Mucosa of gallbladder (tissue), 1 donor: ENCODE results near the gene GARNL3. TPM values are rescaled to one million over a fixed set of nuclear protein-coding genes. Genes with fewer than 3 reads are reported as not detected.

Experiments
- DNase-seq: peaks from one replicate; pipeline ENCODE4 v3.0.0-alpha.2; 2020; ENCODE audit warnings: low spot score
- total RNA-seq: library from RNA; stranded (reverse); gene quantifications from one replicate; pipeline ENCODE4 v1.2.1, GENCODE V29; 2021
- donor health status: DM: no; HTN: no; CAD: no.

GARNL3 gene
- total RNA-seq, 1 donor from 2014 or later: 17.1 TPM

GRCh38 chr9:127277770-127278169 lies 13.2 kb downstream of the GARNL3 start:
- no peak for DNase-seq

- no peak for DNase-seq
These were observed 13.8 kb downstream of the GARNL3 start for GRCh38 chr9:127278372-127278771.

GRCh38 chr9:127279717-127280285 lies 15.2 kb downstream of the GARNL3 start:
- DNase-seq: no peak

- no peak for DNase-seq
These were observed 16.5 kb downstream of the GARNL3 start for GRCh38 chr9:127280880-127281660.

- DNase-seq: no peak
These were observed 17.3 kb downstream of the GARNL3 start for GRCh38 chr9:127281891-127282290.

- no peak for DNase-seq
These were observed 18.0 kb downstream of the GARNL3 start for GRCh38 chr9:127282611-127283010.

- DNase-seq: no peak
These were observed 18.6 kb downstream of the GARNL3 start for GRCh38 chr9:127283135-127283534.

GRCh38 chr9:127283917-127284497 lies 19.4 kb downstream of the GARNL3 start:
- DNase-seq: peak; percentile 25

GRCh38 chr9:127285965-127286364 lies 21.4 kb downstream of the GARNL3 start:
- DNase-seq: no peak

- DNase-seq: no peak
These were observed 26.0 kb downstream of the GARNL3 start for GRCh38 chr9:127290561-127291065.

- DNase-seq: no peak
These were observed 26.7 kb downstream of the GARNL3 start for GRCh38 chr9:127291246-127291778.

GRCh38 chr9:127292415-127292814 lies 27.8 kb downstream of the GARNL3 start:
- DNase-seq: no peak

GRCh38 chr9:127293328-127293727 lies 28.8 kb downstream of the GARNL3 start:
- DNase-seq: no peak

- no peak for DNase-seq
These were observed 29.2 kb downstream of the GARNL3 start for GRCh38 chr9:127293767-127294166.

- no peak for DNase-seq
These were observed 30.4 kb downstream of the GARNL3 start for GRCh38 chr9:127295005-127295404.

GRCh38 chr9:127300886-127301447 lies 36.4 kb downstream of the GARNL3 start:
- DNase-seq: no peak

GRCh38 chr9:127303830-127304229 lies 39.3 kb downstream of the GARNL3 start:
- no peak for DNase-seq

- no peak for DNase-seq
These were observed 40.7 kb downstream of the GARNL3 start for GRCh38 chr9:127305206-127305837.

GRCh38 chr9:127305838-127306226 lies 41.3 kb downstream of the GARNL3 start:
- no peak for DNase-seq

GRCh38 chr9:127307802-127308201 lies 43.2 kb downstream of the GARNL3 start:
- DNase-seq: peak; percentile 41

- no peak for DNase-seq
These were observed 44.3 kb downstream of the GARNL3 start for GRCh38 chr9:127308652-127309434.
